ENCODE data around the gene TFEB.
A peak's percentile ranks its signal among the peaks of the same experiment; 100 is the strongest.

TFEB gene

GRCh38 chr6:41688256-41688965 is 47.0 kb downstream of the TFEB start:
- DNase-seq = no peak

GRCh38 chr6:41687501-41688175 is 47.8 kb downstream of the TFEB start:
- no peak for DNase-seq

GRCh38 chr6:41685641-41686380 is 49.6 kb downstream of the TFEB start:
- DNase-seq = no peak

- DNase-seq = no peak
Observed at GRCh38 chr6:41684311-41685180, 50.9 kb downstream of the TFEB start.

- DNase-seq = peak in 1 of 2 experiments; percentile 51
Observed at GRCh38 chr6:41683523-41684310, 51.7 kb downstream of the TFEB start.

- DNase-seq = no peak
Observed at GRCh38 chr6:41683273-41683522, 52.2 kb downstream of the TFEB start.

GRCh38 chr6:41682497-41683272 is 52.7 kb downstream of the TFEB start:
- no peak for DNase-seq

- DNase-seq = peak; percentile 77 to 83
Observed at GRCh38 chr6:41682056-41682477, 53.3 kb downstream of the TFEB start.

- DNase-seq = no peak
Observed at GRCh38 chr6:41680182-41680965, 55.0 kb downstream of the TFEB start.

- no peak for DNase-seq
Observed at GRCh38 chr6:41679696-41680095, 55.7 kb downstream of the TFEB start.

GRCh38 chr6:41678511-41679084 is 56.8 kb downstream of the TFEB start:
- DNase-seq = no peak

GRCh38 chr6:41677124-41677921 is 58.1 kb downstream of the TFEB start:
- DNase-seq = no peak

GRCh38 chr6:41676431-41676830 is 59.0 kb downstream of the TFEB start:
- DNase-seq = no peak

- DNase-seq = no peak
Observed at GRCh38 chr6:41675992-41676391, 59.4 kb downstream of the TFEB start.

- DNase-seq = no peak
Observed at GRCh38 chr6:41675176-41675775, 60.1 kb downstream of the TFEB start.

- DNase-seq = no peak
Observed at GRCh38 chr6:41674231-41675000, 61.0 kb downstream of the TFEB start.

GRCh38 chr6:41673704-41674000 is 61.8 kb downstream of the TFEB start:
- no peak for DNase-seq

All from SW 1271 (cell line).